HG02970 (cell line): ENCODE results near the gene IL23R.

Experiments used
- ATAC-seq: cut with Tn5 transposase; IDR thresholded peaks from one replicate; pipeline ENCODE4 v1.9.1; 2021; ENCODE audit warnings: mild to moderate bottlenecking, moderate library complexity, moderate number of reproducible peaks; ENCODE audit not compliant: unreplicated experiment, low FRiP score

The IL23R gene

DNA sequence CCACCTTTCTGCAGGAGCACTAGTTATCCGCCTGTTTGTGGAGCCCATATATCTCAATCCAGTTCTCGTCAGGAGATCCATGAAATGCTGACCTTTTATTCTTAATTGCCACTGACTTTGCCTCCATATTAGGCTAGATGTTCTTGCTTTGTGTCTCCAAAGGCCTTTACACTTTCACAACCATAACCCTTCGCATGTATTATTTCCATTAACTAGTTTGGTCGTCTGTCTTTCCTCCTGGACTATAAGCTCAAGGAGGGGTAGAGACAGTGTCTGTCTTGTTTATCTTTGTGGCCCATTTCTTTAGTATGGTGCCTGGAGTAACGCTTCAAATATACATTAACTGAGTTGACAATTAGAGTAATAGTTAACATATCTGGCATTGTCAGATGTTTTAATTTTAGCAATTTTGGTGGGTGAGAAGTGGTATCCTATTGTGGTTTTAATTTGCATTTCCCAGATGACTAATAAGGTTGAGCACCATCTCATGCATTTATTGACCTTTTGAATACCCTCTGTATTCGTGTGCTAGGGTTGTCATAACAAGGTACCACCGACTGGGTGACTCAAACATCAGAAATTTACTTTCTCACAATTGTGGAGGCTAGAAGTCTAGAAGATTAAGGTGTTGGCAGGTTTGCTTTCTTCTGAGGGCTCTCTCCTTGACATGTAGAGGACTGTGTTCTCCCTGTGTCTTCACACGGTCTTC lies 119.7 kb downstream of the IL23R start:
- ATAC-seq, result no peak

DNA sequence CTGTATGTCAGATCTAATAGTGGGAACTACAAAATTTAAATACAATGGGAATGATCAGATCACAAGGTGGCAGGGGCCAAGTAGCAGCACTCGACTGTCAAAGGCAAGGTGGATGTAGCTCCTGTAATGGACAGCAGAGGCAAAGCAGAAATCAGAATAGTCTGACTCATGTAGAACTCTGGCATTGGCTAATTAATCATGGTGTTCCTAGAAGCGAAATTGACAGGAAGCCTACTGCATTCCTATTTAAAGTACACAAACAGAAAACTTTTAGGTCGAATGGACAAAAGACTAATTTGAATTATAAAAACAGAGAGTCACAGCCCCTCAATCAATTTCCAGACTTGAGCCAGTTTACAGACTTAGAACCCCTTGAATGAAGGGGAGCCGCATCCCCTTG lies 124.0 kb downstream of the IL23R start:
- ATAC-seq, result no peak

DNA sequence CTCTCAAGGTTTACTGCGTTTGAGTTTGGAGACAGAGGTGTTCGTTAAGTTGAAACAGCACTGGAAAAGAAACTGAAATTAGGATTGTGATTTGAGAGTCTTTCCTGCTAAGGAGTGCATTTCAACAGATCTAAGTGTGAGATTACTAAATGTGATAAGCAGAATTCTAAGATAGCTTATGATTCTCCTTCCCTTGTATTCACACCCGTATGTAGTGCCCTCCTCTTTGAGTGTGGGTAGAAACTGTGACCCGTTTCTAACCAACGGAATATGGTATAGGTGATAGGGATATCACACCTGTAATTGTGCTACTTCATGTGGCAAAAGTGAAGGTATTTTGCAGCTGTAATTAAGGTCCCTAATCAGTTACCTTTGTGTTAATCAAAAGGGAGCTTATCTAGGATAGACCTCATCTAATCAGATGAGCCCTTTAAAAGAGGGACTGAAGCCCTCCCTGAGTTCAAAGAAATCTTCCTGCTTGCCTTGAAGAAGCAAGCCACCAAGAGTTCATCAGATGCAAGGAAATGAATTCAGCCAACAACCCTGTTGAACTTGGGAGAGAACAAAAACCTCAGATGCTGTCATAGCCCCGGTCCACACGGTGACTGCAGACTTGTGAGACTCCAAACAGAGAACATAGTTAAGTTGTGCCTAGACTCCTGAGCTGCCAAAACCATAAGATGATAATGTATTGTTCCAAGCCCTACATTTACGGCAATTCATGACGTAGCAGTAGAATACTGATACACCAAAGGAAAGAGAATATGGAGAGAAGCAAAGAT lies 128.8 kb downstream of the IL23R start:
- ATAC-seq, result no peak

DNA sequence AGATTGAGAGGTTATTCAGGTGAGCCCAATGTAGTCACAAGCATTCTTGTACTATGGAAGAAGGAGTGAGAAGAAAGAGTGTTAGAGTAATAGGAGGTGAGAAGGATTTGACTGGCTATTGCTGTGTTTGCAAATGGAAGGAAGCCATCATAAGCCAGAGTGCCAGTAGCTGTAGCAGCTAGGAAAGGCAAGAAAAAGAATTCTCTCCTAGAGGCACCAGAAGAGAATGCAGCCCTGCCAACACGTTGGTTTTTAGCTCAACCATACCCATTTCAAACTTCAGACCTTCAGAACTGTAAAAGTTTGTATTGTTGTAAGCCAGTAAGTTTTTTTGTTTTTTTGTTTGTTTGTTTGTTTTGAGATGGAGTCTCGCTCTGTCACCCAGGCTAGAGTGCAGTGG lies 132.5 kb downstream of the IL23R start:
- ATAC-seq, result no peak

DNA sequence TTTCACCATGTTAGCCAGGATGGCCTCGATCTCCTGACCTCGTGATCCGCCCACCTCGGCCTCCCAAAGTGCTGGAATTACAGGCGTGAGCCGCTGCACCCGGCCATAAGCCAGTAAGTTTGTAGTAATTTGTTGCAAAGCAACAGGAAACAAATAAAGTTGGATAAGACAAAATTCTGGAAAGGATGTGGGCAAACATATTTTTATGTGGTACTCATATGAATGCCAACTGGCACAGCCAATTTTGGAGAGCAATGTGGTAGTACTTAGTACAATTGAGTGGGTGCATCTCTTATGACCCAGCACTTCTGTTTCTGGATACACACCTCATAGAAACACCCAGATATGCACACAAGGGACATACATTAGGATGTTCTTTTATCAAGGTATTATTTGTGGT lies 133.0 kb downstream of the IL23R start:
- ATAC-seq, result no peak

DNA sequence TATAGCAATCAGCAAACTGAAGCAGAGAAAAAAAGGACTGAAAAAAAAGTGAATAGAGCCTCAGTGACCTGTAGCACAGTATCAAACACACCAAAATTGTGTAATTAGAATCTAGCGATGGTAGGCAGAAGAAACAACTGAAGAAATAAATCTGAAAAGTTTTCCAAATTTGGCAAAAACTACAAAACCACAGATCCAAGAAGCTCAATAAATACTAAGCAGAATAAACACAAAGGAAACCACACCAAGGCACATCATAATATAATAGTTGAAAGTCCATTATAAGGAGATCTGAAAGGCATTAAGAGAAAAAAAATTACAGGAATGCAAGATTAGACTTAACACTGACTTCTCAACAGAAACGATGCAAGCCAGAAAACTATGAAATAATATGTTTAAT lies 134.3 kb downstream of the IL23R start:
- no peak for ATAC-seq

DNA sequence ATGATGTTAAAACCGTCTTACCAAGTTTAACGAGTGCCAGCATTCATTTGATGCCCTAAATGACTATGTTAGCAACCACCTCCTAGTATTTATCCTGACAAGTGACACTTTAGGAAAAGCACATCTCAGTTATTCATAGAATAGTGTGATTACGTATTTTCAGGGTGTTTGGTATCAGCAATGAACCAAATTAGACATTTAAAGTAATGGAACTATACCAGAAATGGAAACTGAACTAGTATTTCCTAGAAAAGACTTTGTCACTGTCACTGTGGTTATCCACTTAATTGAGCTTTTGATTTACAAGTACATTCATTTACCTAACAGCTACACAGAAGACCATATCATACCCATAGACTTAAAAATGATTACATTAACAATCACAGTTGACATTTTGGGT lies 137.8 kb downstream of the IL23R start:
- no peak for ATAC-seq

DNA sequence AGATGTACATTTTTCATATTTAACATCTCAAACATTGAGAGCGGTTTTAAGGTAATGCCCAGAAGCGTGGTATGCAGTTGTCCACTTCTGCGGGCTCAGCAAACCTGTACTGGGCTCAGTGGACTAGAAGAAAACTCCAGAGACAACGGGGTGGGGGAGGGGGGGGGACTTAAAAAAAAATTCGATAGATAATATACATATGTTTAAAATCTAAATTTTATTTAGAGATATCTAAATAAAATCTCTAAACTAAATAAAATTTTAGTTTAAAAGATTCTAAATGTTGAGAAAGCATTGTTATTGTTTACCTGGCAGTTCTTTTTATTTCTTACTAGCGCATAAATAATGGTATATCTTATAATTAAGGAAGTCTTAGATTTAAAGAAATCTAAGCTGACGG lies 140.3 kb downstream of the IL23R start:
- ATAC-seq, result no peak

DNA sequence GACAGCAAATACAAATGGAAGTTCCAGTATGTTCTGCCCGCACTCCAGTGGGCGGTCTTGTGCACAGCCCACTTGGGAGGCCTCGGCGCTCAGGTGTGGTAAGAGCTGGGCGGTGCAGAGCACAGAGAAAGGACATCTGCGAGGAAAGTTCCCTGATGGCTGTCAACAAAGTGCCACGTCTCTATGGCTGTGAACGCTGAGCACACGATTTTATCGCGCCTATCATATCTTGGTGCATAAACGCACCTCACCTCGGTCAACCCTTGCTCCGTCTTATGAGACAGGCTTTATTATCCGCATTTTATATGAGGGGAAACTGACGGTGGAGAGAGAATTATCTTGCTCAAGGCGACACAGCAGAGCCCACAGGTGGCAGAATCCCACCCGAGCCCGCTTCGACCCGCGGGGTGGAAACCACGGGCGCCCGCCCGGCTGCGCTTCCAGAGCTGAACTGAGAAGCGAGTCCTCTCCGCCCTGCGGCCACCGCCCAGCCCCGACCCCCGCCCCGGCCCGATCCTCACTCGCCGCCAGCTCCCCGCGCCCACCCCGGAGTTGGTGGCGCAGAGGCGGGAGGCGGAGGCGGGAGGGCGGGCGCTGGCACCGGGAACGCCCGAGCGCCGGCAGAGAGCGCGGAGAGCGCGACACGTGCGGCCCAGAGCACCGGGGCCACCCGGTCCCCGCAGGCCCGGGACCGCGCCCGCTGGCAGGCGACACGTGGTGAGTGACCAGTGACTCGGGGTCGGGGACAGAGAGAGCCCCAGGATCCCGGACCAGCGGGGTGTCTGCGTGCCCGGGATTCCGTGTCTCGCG lies 141.2 kb downstream of the IL23R start, which contains the start of gene IL12RB2:
TSS of gene IL12RB2 (plus strand) at position 623 of the 810 bp plus-strand sequence. CDS start 12,496 bp downstream, outside the sequence.
- ATAC-seq, result no peak

DNA sequence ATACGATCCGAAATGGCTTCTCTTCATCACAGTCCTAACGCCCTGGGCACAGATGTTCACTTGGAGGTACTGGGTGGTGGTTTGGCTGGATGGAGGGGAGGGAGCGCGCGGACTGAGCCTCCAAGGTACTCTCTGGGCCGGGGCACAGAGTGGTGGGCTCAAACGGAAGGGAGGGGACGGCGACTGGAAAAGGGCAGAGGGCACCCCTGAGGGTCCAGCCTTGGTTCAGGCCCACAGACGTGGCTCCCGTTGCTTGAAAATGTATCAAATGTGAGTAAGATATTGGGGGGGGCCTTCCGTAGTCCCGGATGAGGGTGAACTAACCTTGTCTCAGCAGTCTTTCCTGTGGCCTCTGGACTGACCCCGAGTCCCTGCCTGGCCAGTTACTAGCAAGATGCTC lies 141.9 kb downstream of the IL23R start:
- no peak for ATAC-seq
